ENCODE measurements around the gene SLC35C1. TPM values are rescaled to one million over a fixed set of nuclear protein-coding genes. Genes with fewer than 3 reads are reported as not detected.

SLC35C1 gene
- total RNA-seq, 4 donors from 2014 or later, result 28.8 to 62.3 (median 44.4) TPM

GRCh38 chr11:45830596-45830995, 25.6 kb downstream of the SLC35C1 start:
- TF ChIP-seq POLR2AphosphoS5 (IDR thresholded peaks at IDR 0.05), result no peak
- TF ChIP-seq POLR2A (IDR thresholded peaks at IDR 0.05), result no peak
- no peak for TF ChIP-seq CTCF (IDR thresholded peaks at IDR 0.05)
- TF ChIP-seq EP300 (IDR thresholded peaks at IDR 0.05; ENCODE audit: low read depth), result no peak
- Histone ChIP-seq H3K36me3 (no peaks in the 10 kb centered on the region), H3K4me1 (no peaks in the 10 kb centered on the region), H3K4me3 (no peak overlapping the region), H3K27ac (no peak overlapping the region), H3K9me3 (no peaks in the 10 kb centered on the region), H3K27me3 (no peaks in the 10 kb centered on the region)
- in situ Hi-C loops (cut with MboI; ENCODE audit: low pct_ligation_motif_present in 1 of 4, low pct_unique_long_range_greater_than_20kb in 1 of 4, low sequenced_read_pairs in 3 of 4) (no loop called here), intact Hi-C loops (cut with DNase I; ENCODE audit: low total_unique reads) (no loop called here)
- WGBS, 2 donors (ENCODE audit: low coverage in 1 of 2), result 84 to 93% methylated on average over 2 of the region's 2 CpGs
- no peak for DNase-seq

GRCh38 chr11:45832811-45833441, 28.0 kb downstream of the SLC35C1 start:
- in situ Hi-C loops (cut with MboI; ENCODE audit: low pct_ligation_motif_present in 1 of 4, low pct_unique_long_range_greater_than_20kb in 1 of 4, low sequenced_read_pairs in 3 of 4), result no loop called here
- TF ChIP-seq POLR2AphosphoS5 (IDR thresholded peaks at IDR 0.05) (no peak), CTCF (IDR thresholded peaks at IDR 0.05) (no peak), POLR2A (IDR thresholded peaks at IDR 0.05) (no peak), EP300 (IDR thresholded peaks at IDR 0.05; ENCODE audit: low read depth) (no peak)
- 63 to 81% methylated on average over 1 to 9 of the region's 9 CpGs for WGBS, 2 donors (ENCODE audit: low coverage in 1 of 2)
- H3K27me3 ChIP-seq, result no peaks in the 10 kb centered on the region
- H3K9me3 ChIP-seq, result no peaks in the 10 kb centered on the region
- H3K36me3 ChIP-seq, result no peaks in the 10 kb centered on the region
- H3K4me1 ChIP-seq, result no peaks in the 10 kb centered on the region
- intact Hi-C loops (cut with DNase I; ENCODE audit: low total_unique reads), result no loop called here
- DNase-seq, result no peak
- no peak overlapping the region for H3K27ac ChIP-seq
- no peak overlapping the region for H3K4me3 ChIP-seq

GRCh38 chr11:45833761-45834160, 28.8 kb downstream of the SLC35C1 start:
- TF ChIP-seq POLR2AphosphoS5 (IDR thresholded peaks at IDR 0.05) (no peak), POLR2A (IDR thresholded peaks at IDR 0.05) (no peak), CTCF (IDR thresholded peaks at IDR 0.05) (no peak), EP300 (IDR thresholded peaks at IDR 0.05; ENCODE audit: low read depth) (no peak)
- H3K27me3 ChIP-seq, result no peaks in the 10 kb centered on the region
- in situ Hi-C loops (cut with MboI; ENCODE audit: low pct_ligation_motif_present in 1 of 4, low pct_unique_long_range_greater_than_20kb in 1 of 4, low sequenced_read_pairs in 3 of 4), result no loop called here

GRCh38 chr11:45834298-45834756, 29.4 kb downstream of the SLC35C1 start:
- Histone ChIP-seq H3K36me3 (no peaks in the 10 kb centered on the region), H3K27me3 (no peaks in the 10 kb centered on the region), H3K4me3 (no peak overlapping the region), H3K4me1 (no peaks in the 10 kb centered on the region), H3K27ac (no peak overlapping the region), H3K9me3 (no peaks in the 10 kb centered on the region)
- no peak for DNase-seq
- TF ChIP-seq POLR2A (IDR thresholded peaks at IDR 0.05), result no peak
- no peak for TF ChIP-seq EP300 (IDR thresholded peaks at IDR 0.05; ENCODE audit: low read depth)
- no peak for TF ChIP-seq CTCF (IDR thresholded peaks at IDR 0.05)
- no peak for TF ChIP-seq POLR2AphosphoS5 (IDR thresholded peaks at IDR 0.05)
- WGBS, 2 donors (ENCODE audit: low coverage in 1 of 2), result 62 to 80% methylated on average over 1 to 4 of the region's 4 CpGs
- in situ Hi-C loops (cut with MboI; ENCODE audit: low pct_ligation_motif_present in 1 of 4, low pct_unique_long_range_greater_than_20kb in 1 of 4, low sequenced_read_pairs in 3 of 4) (no loop called here), intact Hi-C loops (cut with DNase I; ENCODE audit: low total_unique reads) (no loop called here)

More at GRCh38 chr11:45833761-45834160, 28.8 kb downstream of the SLC35C1 start:
- H3K9me3 ChIP-seq, result no peaks in the 10 kb centered on the region
- 50 to 62% methylated on average over 2 to 3 of the region's 3 CpGs for WGBS, 2 donors (ENCODE audit: low coverage in 1 of 2)
- no peaks in the 10 kb centered on the region for H3K4me1 ChIP-seq
- DNase-seq, result no peak
- no peak overlapping the region for H3K27ac ChIP-seq
- H3K4me3 ChIP-seq, result no peak overlapping the region
- H3K36me3 ChIP-seq, result no peaks in the 10 kb centered on the region
- intact Hi-C loops (cut with DNase I; ENCODE audit: low total_unique reads), result no loop called here
